A673 (cell line): ENCODE results near the gene PEX12.

Source experiments
- EZH2 ChIP-seq: fragments of 200-600 bp; sonication (generic); IDR thresholded peaks from 2 replicates; pipeline ENCODE4 v1.6.1; 2017; ENCODE audit warnings: borderline replicate concordance, low read depth, mild to moderate bottlenecking, mixed read lengths, antibody characterized with exemption, low read length; ENCODE audit not compliant: poor library complexity, severe bottlenecking
- TF ChIP-seq, protein P1 (sequence below): fragments of 300-800, 200-600 bp; sonication (generic); conservative IDR thresholded peaks from 2 replicates; pipeline ENCODE4 v1.5.1; 2017; ENCODE audit warnings: low read depth, mild to moderate bottlenecking, antibody characterized with exemption, low read length, moderate library complexity, mixed read lengths

DNA sequence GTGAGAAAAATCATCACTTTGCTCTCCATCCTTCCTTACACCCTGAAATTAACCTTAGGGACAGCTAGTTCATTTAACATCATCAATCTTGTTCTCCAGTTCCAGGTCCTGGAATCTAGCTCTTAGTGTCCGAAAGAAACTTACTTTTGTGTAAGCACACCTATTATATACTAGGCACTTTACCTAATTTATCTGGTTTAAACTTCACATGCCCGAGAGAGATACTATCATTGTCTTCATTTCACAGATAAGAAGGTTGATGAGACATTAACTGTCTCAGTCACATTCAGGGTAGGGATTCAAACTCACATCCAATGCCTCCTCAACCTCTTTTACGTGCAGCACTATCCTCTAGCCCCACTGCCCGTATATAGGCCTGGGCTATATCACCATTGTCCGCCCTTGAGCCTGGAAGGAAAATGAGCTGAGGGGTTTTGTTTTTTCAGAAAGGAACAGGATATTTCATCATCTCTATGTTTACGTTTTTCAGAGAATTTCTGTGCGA is 8.2 kb upstream of the PEX12 start:
- TF ChIP-seq, protein P1, sequence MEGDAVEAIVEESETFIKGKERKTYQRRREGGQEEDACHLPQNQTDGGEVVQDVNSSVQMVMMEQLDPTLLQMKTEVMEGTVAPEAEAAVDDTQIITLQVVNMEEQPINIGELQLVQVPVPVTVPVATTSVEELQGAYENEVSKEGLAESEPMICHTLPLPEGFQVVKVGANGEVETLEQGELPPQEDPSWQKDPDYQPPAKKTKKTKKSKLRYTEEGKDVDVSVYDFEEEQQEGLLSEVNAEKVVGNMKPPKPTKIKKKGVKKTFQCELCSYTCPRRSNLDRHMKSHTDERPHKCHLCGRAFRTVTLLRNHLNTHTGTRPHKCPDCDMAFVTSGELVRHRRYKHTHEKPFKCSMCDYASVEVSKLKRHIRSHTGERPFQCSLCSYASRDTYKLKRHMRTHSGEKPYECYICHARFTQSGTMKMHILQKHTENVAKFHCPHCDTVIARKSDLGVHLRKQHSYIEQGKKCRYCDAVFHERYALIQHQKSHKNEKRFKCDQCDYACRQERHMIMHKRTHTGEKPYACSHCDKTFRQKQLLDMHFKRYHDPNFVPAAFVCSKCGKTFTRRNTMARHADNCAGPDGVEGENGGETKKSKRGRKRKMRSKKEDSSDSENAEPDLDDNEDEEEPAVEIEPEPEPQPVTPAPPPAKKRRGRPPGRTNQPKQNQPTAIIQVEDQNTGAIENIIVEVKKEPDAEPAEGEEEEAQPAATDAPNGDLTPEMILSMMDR, result no peak
- no peak for TF ChIP-seq EZH2
